GM20000 (cell line): ENCODE data around the gene FBXO9.

Experiments used
- DNase-seq: peaks from one replicate; pipeline ENCODE4 v3.0.0; 2012; ENCODE audit warnings: low spot score
- TF ChIP-seq, protein P1 (sequence below): IDR thresholded peaks from 2 replicates; pipeline ENCODE4 v1.5.1; 2012; ENCODE audit warnings: mild to moderate bottlenecking, control low read depth; ENCODE audit errors: extremely low read depth, missing control alignments

FBXO9 gene

GRCh38 chr6:53028467-53028866 lies 36.7 kb upstream of the FBXO9 start:
- TF ChIP-seq, protein P1, sequence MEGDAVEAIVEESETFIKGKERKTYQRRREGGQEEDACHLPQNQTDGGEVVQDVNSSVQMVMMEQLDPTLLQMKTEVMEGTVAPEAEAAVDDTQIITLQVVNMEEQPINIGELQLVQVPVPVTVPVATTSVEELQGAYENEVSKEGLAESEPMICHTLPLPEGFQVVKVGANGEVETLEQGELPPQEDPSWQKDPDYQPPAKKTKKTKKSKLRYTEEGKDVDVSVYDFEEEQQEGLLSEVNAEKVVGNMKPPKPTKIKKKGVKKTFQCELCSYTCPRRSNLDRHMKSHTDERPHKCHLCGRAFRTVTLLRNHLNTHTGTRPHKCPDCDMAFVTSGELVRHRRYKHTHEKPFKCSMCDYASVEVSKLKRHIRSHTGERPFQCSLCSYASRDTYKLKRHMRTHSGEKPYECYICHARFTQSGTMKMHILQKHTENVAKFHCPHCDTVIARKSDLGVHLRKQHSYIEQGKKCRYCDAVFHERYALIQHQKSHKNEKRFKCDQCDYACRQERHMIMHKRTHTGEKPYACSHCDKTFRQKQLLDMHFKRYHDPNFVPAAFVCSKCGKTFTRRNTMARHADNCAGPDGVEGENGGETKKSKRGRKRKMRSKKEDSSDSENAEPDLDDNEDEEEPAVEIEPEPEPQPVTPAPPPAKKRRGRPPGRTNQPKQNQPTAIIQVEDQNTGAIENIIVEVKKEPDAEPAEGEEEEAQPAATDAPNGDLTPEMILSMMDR, result no peak
- no peak for DNase-seq

DNA sequence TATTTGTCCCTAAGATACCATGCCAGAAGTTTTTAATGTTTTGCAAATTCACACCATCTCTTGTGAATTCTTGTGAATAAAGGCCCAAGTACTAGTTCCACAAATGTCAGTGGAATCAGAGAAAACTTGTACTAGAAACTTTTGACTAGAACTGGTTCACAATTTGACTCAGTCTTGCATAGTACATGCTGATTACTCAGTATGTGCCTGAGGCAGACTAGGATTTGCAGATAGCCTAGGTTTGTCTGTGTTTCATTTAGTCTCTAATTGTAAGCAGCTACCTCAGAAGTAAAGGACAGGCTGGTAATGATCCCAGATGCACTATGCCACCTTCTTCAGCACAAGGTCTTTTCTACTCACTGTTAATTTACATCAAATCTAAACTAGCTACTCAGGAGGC lies 35.9 kb upstream of the FBXO9 start:
- no peak for DNase-seq
- TF ChIP-seq, protein P1, result no peak

DNA sequence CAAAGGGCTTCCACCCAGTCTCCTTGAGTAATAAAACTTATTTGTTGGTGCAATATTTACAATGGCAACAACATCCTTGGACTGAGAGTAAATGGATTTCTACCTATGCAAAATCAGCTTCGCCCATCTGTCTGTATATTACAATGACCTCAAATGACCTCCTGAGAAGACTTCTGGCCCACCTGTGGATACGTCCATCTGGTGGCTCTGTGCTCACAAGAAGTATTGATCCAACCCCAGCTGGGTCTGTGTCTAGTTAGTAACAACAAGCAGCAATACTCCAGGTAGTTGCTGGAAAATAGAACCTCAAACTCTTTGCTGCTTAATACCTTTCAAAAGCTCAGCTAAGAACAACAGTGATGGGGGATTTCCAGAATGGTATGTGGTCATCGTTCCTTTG lies 35.4 kb upstream of the FBXO9 start:
- DNase-seq, result no peak
- TF ChIP-seq, protein P1, result no peak

GRCh38 chr6:53031281-53031680 lies 33.9 kb upstream of the FBXO9 start:
- no peak for DNase-seq
- TF ChIP-seq, protein P1, result no peak

DNA sequence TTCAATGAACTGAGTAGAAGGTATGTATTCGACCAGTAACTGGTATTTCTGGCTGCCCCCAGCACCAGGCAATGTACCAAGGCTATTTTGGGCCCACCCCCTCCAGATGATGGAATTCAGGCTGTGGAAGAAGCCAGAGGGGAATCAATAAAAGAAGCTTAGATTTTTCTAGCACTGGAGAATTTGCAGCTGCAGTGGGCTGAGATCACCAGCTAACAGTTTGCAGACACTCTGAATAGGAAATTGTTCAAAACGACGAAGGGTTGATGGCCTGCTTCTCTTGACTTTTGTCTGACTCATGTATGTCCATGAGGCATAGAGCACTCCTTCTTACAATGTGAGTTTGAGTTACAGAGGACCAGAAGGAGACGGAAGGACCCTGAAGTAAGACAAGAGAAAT lies 32.4 kb upstream of the FBXO9 start:
- DNase-seq, result no peak
- TF ChIP-seq, protein P1, result no peak

DNA sequence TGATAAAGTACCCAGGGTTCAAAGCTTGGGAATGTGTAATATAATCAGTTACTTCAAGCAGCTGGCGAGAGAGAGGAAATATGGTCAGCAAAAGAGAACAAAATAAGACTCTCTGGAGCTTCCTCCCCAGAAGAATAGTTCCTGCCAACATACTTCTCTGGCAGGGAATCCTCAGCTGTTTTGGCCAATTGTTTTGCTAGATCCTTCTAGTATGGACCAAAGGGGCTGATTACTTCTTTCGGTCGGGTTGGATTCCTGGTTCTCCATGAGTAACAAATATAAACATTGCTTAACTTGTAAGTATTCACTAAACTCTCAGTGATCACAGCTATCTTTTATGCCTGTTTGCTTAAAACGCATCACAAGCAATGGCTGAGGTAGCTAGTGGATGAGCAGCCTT lies 31.4 kb upstream of the FBXO9 start:
- TF ChIP-seq, protein P1, result no peak
- DNase-seq, result no peak

DNA sequence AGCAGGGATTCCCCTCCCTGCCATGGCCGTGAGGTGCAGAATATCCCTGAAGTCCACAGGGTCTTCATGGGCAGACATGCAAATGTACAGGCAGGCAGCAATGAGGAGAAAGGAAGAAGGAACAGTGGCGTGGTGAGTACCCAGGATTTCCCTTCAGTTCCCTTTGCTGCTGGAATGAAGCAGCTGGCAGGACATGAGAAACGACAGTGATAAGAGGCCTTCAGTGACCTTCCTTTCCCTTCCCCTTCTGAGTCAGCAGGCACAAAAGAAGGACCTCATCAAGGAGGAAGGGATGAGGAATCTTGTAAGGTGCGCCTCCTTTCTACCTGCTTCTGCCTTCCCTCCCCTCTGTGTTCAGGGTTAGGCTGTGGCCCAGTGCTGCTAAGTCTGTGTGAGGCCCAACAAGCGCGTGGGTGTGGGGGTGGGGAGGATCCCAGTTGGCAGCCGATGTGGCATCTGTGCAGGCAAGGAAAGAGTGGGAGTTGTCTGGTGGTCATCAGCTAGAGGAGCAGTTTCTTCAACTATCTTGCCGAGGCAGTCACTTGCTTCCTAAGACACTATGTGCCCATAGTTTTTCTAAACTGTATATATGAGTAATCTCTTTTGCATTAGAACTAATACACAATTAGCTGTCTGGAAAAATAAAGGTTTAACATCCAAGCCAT lies 29.5 kb upstream of the FBXO9 start:
- DNase-seq, result no peak
- TF ChIP-seq, protein P1, result no peak
